Lung (tissue), 13 donors: ENCODE data around the gene LDLRAD4. TPM values are rescaled to one million over a fixed set of nuclear protein-coding genes. Genes with fewer than 3 reads are reported as not detected.

Experiments
- ATAC-seq: fragments of 200-7000 bp; cut with Tn5 transposase; one replicate; pipeline ENCODE4 v1.9.1; 2020; ENCODE audit warnings: moderate number of reproducible peaks; ENCODE audit not compliant: insufficient read depth, low FRiP score
- DNase-seq, 3 donors: peaks; one replicate each; pipeline ENCODE4 v3.0.0-alpha.2; 2013 to 2017
- H3K27ac ChIP-seq, 2 donors: one replicate each; pipeline ENCODE4 v1.5.1; 2013; ENCODE audit warnings: mild to moderate bottlenecking in 2 of 2, moderate library complexity in 2 of 2, control low read depth in 1 of 2, inconsistent platforms in 1 of 2, low read depth in 1 of 2, low read length in 1 of 2
- H3K27me3 ChIP-seq, 3 donors: one replicate each; pipeline ENCODE4 v1.5.1; 2013; ENCODE audit warnings: low read length in 2 of 3; ENCODE audit not compliant: control insufficient read depth in 3 of 3, insufficient read depth in 3 of 3
- H3K36me3 ChIP-seq, 4 donors: one replicate each; pipeline ENCODE4 v1.5.1; 2013; ENCODE audit warnings: low read length in 4 of 4, mild to moderate bottlenecking in 1 of 4, moderate library complexity in 1 of 4; ENCODE audit not compliant: control insufficient read depth in 4 of 4, insufficient read depth in 4 of 4
- H3K4me1 ChIP-seq, 5 donors: one replicate each; pipeline ENCODE4 v1.5.1; 2013; ENCODE audit warnings: low read length in 5 of 5, mild to moderate bottlenecking in 2 of 5, moderate library complexity in 1 of 5; ENCODE audit not compliant: control insufficient read depth in 5 of 5, insufficient read depth in 5 of 5
- H3K4me3 ChIP-seq: one replicate; pipeline ENCODE4 v1.5.1; 2013; ENCODE audit warnings: mild to moderate bottlenecking, control low read depth, moderate library complexity
- H3K9ac ChIP-seq, 2 donors: one replicate each; pipeline ENCODE4 v1.5.1; 2013; ENCODE audit warnings: low read length in 2 of 2, control low read depth in 1 of 2; ENCODE audit not compliant: insufficient read depth in 1 of 2
- H3K9me3 ChIP-seq, 4 donors: one replicate each; pipeline ENCODE4 v1.5.1; 2013; ENCODE audit warnings: low read length in 3 of 4, mild to moderate bottlenecking in 1 of 4, moderate library complexity in 1 of 4; ENCODE audit not compliant: control insufficient read depth in 4 of 4, insufficient read depth in 3 of 4
- CTCF ChIP-seq: IDR thresholded peaks from 2 replicates; pipeline ENCODE4 v1.5.1; 2012; ENCODE audit warnings: mild to moderate bottlenecking; ENCODE audit errors: control extremely low read depth, extremely low read depth
- WGBS, 2 donors: extraction: QIAGEN DNeasy Blood & Tissue Kit; methylation state at CpG; one replicate each; pipeline ENCODE4 v1.1.7; 2013; 5-methylcytosine and 5-hydroxymethylcytosine counted together
- polyA plus RNA-seq, 2 donors: library from polyadenylated mRNA; stranded (reverse); fragments of 200-250 nt; gene quantifications; one replicate each; pipeline ENCODE4 v1.2.1, GENCODE V29; 2013
- small RNA-seq: library from RNA; depleted of rRNA; stranded (forward); fragments of <200 nt; gene quantifications from one replicate; pipeline ENCODE3, GENCODE V24; 2014; ENCODE audit warnings: low replicate concordance
- total RNA-seq, 2 donors: library from RNA; depleted of rRNA in 1 of 2; stranded (reverse); fragments of >200 nt in 1 of 2; gene quantifications; one replicate each; pipeline ENCODE4 v1.2.1, GENCODE V29; 2014 to 2021
- donor health status: control.
- donor health status: control.
- donor health status: Bipolar disorder and iron deficiency.
- donor health status: healthy.
- donor health status: DM: yes; HTN: yes; CAD: no.

Gene LDLRAD4
- total and polyA plus RNA-seq, 4 donors: 3.2 to 62.4 (median 19.9) TPM

- WGBS, 2 donors: 96 to 99% methylated on average over 1 of the region's 1 CpG
- no peak overlapping the region for H3K4me3 ChIP-seq
- H3K27me3 ChIP-seq: no peaks in the 10 kb centered on the region
- H3K36me3 ChIP-seq: peaks cover 0 to 4% (median 0%) of the 10 kb centered on the region in 4 donors
- DNase-seq: no peak
- TF ChIP-seq CTCF: no peak
- ATAC-seq: no peak
- no peak overlapping the region for H3K27ac ChIP-seq
- peaks cover 0 to 3% (median 0%) of the 10 kb centered on the region in 5 donors for H3K4me1 ChIP-seq
- H3K9ac ChIP-seq: no peak overlapping the region
- peaks cover 0 to 15% (median 2%) of the 10 kb centered on the region in 4 donors for H3K9me3 ChIP-seq
Measured at GRCh38 chr18:13700153-13700552, 481.6 kb downstream of the LDLRAD4 start.

Small RNA genes lying within 50 kb of the gene (small RNA-seq; reads per million reads assigned to genes)
- gene MIR4526: not detected
- gene MIR5190: not detected

Other genes starting within 250 kb of the LDLRAD4 start
- 10 to 100 TPM; 19.0 to 43.0 TPM for gene CEP192, start 227.4 kb upstream of the LDLRAD4 start, total RNA-seq
- gene CEP192, start 227.4 kb upstream of the LDLRAD4 start, polyA plus RNA-seq: 10 to 100 TPM in 1 of 2 donors, 1 to 10 TPM in 1; 8.0 to 14.2 TPM